Caco-2 (cell line): ENCODE measurements around the gene ANAPC2. TPM values are rescaled to one million over a fixed set of nuclear protein-coding genes. Genes with fewer than 3 reads are reported as not detected.

Experiments used
- BruUV-seq: library from RNA; stranded (reverse); fragments of 400-500 nt; replicated peaks from 2 replicates; lab custom pipeline; 2021; lab: Mats Ljungman, UMichigan
- CTCF ChIA-PET: fragments of 300-600 bp; sonication (Branson Sonifier 250); formaldehyde crosslinking; loops from one replicate; lab custom pipeline; 2022; ENCODE audit warnings: antibody characterized with exemption; lab: Charles Lee
- POLR2A ChIA-PET: fragments of 300-600 bp; sonication (Branson Sonifier 250); formaldehyde crosslinking; loops from one replicate; lab custom pipeline; 2022; ENCODE audit warnings: antibody characterized with exemption; lab: Charles Lee
- DNase-seq, 2 experiments: peaks; one replicate each; pipeline versions ENCODE4 v3.0.0 to v3.0.0-alpha.2; 2020 to 2022
- H3K27me3 ChIP-seq: replicated peaks from 2 replicates; pipeline ENCODE4 v1.6.0; 2011; ENCODE audit warnings: low read length; ENCODE audit not compliant: control insufficient read depth, insufficient read depth
- H3K36me3 ChIP-seq: 2 replicates; pipeline ENCODE4 v1.5.1; 2011; ENCODE audit warnings: low read length; ENCODE audit not compliant: control insufficient read depth, insufficient read depth
- H3K4me1 ChIP-seq: fragments of 250-450 bp; sonication (Bioruptor Pico); 2 replicates; pipeline ENCODE4 v1.5.1; 2020; ENCODE audit warnings: mild to moderate bottlenecking
- H3K4me3 ChIP-seq: 2 replicates; pipeline ENCODE4 v1.5.1; 2011; ENCODE audit warnings: low read depth, mild to moderate bottlenecking, control low read depth, low read length
- H3K9me3 ChIP-seq: fragments of 250-450 bp; sonication (Bioruptor Pico); 2 replicates; pipeline ENCODE4 v1.5.1; 2020; ENCODE audit warnings: mild to moderate bottlenecking, moderate library complexity
- H3K27ac Mint-ChIP-seq: one replicate; pipeline ENCODE4 v1.8.0; 2022; ENCODE audit warnings: mixed read lengths; ENCODE audit not compliant: unreplicated experiment
- H3K27me3 Mint-ChIP-seq: one replicate; pipeline ENCODE4 v1.8.0; 2022; ENCODE audit warnings: mixed read lengths; ENCODE audit not compliant: insufficient read depth, unreplicated experiment
- H3K36me3 Mint-ChIP-seq: one replicate; pipeline ENCODE4 v1.8.0; 2022; ENCODE audit warnings: mild to moderate bottlenecking, mixed read lengths; ENCODE audit not compliant: insufficient read depth, unreplicated experiment
- H3K4me1 Mint-ChIP-seq: one replicate; pipeline ENCODE4 v1.8.0; 2022; ENCODE audit warnings: low read depth, mixed read lengths; ENCODE audit not compliant: unreplicated experiment
- H3K4me3 Mint-ChIP-seq: one replicate; pipeline ENCODE4 v1.8.0; 2022; ENCODE audit warnings: mild to moderate bottlenecking, moderate library complexity, mixed read lengths; ENCODE audit not compliant: unreplicated experiment
- H3K9me3 Mint-ChIP-seq: one replicate; pipeline ENCODE4 v1.8.0; 2022; ENCODE audit warnings: mixed read lengths; ENCODE audit not compliant: unreplicated experiment
- intact Hi-C: fragments of 100-400 bp; cut with micrococcal nuclease; formaldehyde crosslinking; loops from one replicate; pipeline ENCODE4 v1.10.0; 2022; ENCODE audit not compliant: unreplicated experiment
- total RNA-seq: library from RNA; stranded (reverse); gene quantifications from 2 replicates; pipeline ENCODE4 v1.2.3, GENCODE V29; 2022
- TF ChIP-seq, protein P1 (sequence below), 2 experiments: fragments of 200-600 bp in 1 of 2; IDR thresholded peaks; 1 replicate in 1 of 2; 2 replicates in 1 of 2; pipeline versions ENCODE4 v1.5.1 to v1.8.0; 2011 to 2022; ENCODE audit warnings: antibody characterized with exemption in 1 of 2, control low read depth in 1 of 2, inconsistent platforms in 1 of 2, low read depth in 1 of 2, low read length in 1 of 2, mild to moderate bottlenecking in 1 of 2, moderate library complexity in 1 of 2; ENCODE audit not compliant: insufficient read depth in 1 of 2, severe bottlenecking in 1 of 2, unreplicated experiment in 1 of 2

The ANAPC2 gene
- total RNA-seq, 1 experiment from 2014 or later, result 67.5 TPM

DNA sequence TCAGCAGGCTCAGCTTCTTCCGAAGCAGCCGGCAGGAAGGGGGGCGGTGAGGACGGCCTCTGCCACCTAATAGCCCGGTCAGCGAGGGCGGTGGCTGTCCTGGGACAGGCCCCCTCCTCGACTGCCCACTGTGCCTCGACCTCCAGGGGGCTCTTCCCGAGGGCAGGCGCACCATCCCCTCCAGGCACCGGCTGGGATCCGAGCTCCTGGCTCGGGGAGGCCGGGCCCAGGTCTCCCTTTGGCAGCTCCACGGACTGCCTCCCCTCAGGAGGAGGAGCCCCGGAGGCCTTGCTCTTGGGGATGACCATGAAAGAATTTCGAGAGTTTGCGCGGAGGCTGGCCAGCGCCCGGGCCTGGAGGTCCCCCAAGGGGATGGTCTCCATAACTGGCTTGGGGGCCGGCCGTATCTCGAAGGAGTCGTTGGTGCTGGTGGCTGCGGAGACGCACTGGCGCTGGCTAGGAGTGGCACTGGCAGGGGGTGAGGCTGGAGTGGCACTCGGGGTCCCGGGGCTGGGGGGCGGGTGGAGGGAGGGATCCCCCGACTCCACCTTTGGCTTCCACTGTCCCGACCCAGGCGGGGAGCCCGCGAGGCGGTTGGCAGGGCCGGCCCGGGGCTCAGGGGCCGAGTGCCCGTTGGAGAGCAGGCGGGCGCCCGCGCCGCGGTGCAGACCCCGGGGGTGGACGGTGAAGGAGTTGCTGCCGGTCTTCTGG lies 11.2 kb upstream of the ANAPC2 start:
- Histone ChIP-seq H3K36me3 (no peaks in the 10 kb centered on the region), H3K4me1 (peaks cover 39% of the 10 kb centered on the region), H3K9me3 (no peaks in the 10 kb centered on the region), H3K4me3 (peak overlapping the region; percentile 49), H3K27me3 (no peaks in the 10 kb centered on the region)
- intact Hi-C loops, result loop anchor here (1.0 to 5.0 kb wide), 3 partner anchors 10 to 38 kb away; no protein-coding TSS in a partner anchor
- peak overlapping the region; percentile 39 for H3K27ac Mint-ChIP-seq
- peaks cover 8% of the 10 kb centered on the region for H3K4me1 Mint-ChIP-seq
- BruUV-seq, result TSS peak; percentile 14
- ChIA-PET CTCF (interaction anchor here (0.6 to 2.0 kb wide), 3 partner anchors 10 to 68 kb away, joined by 3 to 12 read pairs (median 4); partner anchors contain the start of genes ANAPC2 and SSNA1), POLR2A (interaction anchor here (0.5 to 2.0 kb wide), 2 partner anchors 10 to 41 kb away, joined by 3 to 21 read pairs; partner anchors contain the start of genes ANAPC2 and SSNA1)
- H3K36me3 Mint-ChIP-seq, result peaks cover 20% of the 10 kb centered on the region
- TF ChIP-seq, protein P1, sequence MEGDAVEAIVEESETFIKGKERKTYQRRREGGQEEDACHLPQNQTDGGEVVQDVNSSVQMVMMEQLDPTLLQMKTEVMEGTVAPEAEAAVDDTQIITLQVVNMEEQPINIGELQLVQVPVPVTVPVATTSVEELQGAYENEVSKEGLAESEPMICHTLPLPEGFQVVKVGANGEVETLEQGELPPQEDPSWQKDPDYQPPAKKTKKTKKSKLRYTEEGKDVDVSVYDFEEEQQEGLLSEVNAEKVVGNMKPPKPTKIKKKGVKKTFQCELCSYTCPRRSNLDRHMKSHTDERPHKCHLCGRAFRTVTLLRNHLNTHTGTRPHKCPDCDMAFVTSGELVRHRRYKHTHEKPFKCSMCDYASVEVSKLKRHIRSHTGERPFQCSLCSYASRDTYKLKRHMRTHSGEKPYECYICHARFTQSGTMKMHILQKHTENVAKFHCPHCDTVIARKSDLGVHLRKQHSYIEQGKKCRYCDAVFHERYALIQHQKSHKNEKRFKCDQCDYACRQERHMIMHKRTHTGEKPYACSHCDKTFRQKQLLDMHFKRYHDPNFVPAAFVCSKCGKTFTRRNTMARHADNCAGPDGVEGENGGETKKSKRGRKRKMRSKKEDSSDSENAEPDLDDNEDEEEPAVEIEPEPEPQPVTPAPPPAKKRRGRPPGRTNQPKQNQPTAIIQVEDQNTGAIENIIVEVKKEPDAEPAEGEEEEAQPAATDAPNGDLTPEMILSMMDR (IDR thresholded peaks at IDR 0.05; ENCODE audit: insufficient read depth in 1 of 2, low read depth in 1 of 2, low read length in 1 of 2, severe bottlenecking in 1 of 2, unreplicated experiment in 1 of 2), result no peak
- H3K27me3 Mint-ChIP-seq, result no peaks in the 10 kb centered on the region
- peak overlapping the region; percentile 76 for H3K4me3 Mint-ChIP-seq
- H3K9me3 Mint-ChIP-seq, result no peaks in the 10 kb centered on the region
- DNase-seq, result no peak

DNA sequence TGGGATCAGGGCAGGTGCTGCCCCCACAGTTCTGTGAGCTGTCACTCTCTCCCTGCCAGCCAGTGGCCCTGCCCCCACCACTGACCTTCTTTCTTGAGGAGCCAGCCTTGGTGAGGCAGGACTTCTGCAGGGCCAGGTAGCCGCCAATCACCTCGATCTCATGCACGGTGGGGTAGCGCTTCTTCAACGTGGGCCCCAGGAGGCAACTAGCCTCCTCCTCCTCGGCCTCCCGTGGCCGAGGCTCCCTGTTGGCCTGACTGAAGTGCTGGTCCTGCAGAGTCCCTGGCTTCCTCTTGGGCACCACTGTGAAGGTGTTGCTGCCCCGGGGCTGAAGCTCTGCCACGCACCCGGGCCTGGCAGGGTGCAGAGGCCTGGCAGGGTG lies 10.5 kb upstream of the ANAPC2 start:
- BruUV-seq, result no TSS peak
- peak overlapping the region; percentile 39 for H3K27ac Mint-ChIP-seq
- H3K36me3 ChIP-seq, result no peaks in the 10 kb centered on the region
- peaks cover 20% of the 10 kb centered on the region for H3K36me3 Mint-ChIP-seq
- DNase-seq, result no peak
- peaks cover 32% of the 10 kb centered on the region for H3K4me1 ChIP-seq
- POLR2A ChIA-PET, result interaction anchor here (0.5 to 1.4 kb wide), 3 partner anchors 10 to 42 kb away, joined by 3 to 5 read pairs (median 4); no protein-coding TSS in a partner anchor
- H3K27me3 Mint-ChIP-seq, result no peaks in the 10 kb centered on the region
- H3K4me1 Mint-ChIP-seq, result peaks cover 8% of the 10 kb centered on the region
- TF ChIP-seq, protein P1 (IDR thresholded peaks at IDR 0.05; ENCODE audit: insufficient read depth in 1 of 2, low read depth in 1 of 2, low read length in 1 of 2, severe bottlenecking in 1 of 2, unreplicated experiment in 1 of 2), result no peak
- H3K9me3 ChIP-seq, result no peaks in the 10 kb centered on the region
- H3K4me3 Mint-ChIP-seq, result peak overlapping the region; percentile 76
- H3K27me3 ChIP-seq, result no peaks in the 10 kb centered on the region
- intact Hi-C loops, result no loop called here
- no peaks in the 10 kb centered on the region for H3K9me3 Mint-ChIP-seq
- H3K4me3 ChIP-seq, result peak overlapping the region; percentile 49
- CTCF ChIA-PET, result interaction anchor here (0.6 to 2.0 kb wide), 4 partner anchors 10 to 67 kb away, joined by 3 to 12 read pairs (median 4); partner anchors contain the start of genes ANAPC2 and SSNA1

DNA sequence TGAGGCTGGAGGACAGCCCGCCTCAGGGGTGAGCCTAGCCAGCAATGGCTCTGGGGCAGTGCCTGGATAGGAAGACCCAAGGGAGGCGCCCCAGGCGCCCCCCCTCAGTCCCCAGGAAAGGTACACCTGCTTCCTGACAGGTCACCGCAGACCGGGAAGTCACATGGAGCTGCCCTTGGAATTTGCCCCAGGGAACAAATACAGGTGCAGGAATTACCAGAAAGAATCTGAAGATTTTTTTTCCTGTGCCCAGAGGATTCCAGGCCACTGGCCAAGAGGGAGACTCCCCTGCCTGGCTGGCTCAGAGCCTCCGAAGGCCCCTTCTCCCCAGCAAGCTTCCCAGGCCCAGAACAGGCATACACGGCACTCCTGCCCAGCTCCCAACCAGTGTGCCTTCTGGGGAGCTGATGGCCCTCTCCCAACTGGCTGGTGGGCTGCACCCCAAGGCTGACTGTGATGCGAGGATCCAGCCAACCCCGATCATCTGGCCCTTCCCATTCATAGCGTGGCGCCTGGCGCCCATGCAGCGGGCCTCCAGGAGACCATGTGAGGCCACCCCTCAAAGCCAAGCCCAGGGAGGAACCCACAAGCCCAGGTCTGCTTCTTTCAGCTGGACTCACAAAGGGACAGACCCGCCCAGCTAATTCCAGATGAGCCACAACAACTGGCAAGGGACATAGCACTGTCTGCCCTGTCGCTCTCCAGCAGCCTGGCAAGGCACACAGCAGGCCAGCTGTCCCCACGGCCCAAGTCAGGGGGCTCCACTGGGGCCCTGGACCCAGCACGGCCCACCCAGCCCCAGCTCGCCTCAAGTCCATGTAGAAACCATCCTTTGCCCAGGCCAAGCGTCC lies 9.9 kb upstream of the ANAPC2 start:
- POLR2A ChIA-PET, result interaction anchor here (0.9 to 1.4 kb wide), 2 partner anchors 9 to 25 kb away, joined by 4 to 5 read pairs; no protein-coding TSS in a partner anchor
- H3K4me3 ChIP-seq, result peak overlapping the region; percentile 49
- no peaks in the 10 kb centered on the region for H3K36me3 ChIP-seq
- Mint-ChIP-seq H3K4me1 (peaks cover 8% of the 10 kb centered on the region), H3K4me3 (peak overlapping the region; percentile 76), H3K36me3 (peaks cover 20% of the 10 kb centered on the region), H3K9me3 (no peaks in the 10 kb centered on the region), H3K27ac (peak overlapping the region; percentile 39), H3K27me3 (no peaks in the 10 kb centered on the region)
- TF ChIP-seq, protein P1 (IDR thresholded peaks at IDR 0.05; ENCODE audit: insufficient read depth in 1 of 2, low read depth in 1 of 2, low read length in 1 of 2, severe bottlenecking in 1 of 2, unreplicated experiment in 1 of 2), result no peak
- no TSS peak for BruUV-seq
- H3K4me1 ChIP-seq, result peaks cover 32% of the 10 kb centered on the region
- DNase-seq, result peak; percentile 69 to 82
- H3K9me3 ChIP-seq, result no peaks in the 10 kb centered on the region
- no peaks in the 10 kb centered on the region for H3K27me3 ChIP-seq
- intact Hi-C loops, result no loop called here
- CTCF ChIA-PET, result interaction anchor here (1.0 to 2.0 kb wide), 2 partner anchors 9 to 38 kb away, joined by 4 to 12 read pairs; partner anchors contain the start of genes ANAPC2 and SSNA1
